Fibroblast of skin of right quadriceps (primary cell): Measurements from ENCODE around the gene NFATC1.

Source experiments
- DNase-seq: peaks from one replicate; pipeline ENCODE4 v3.0.0-alpha.2; 2013

Gene NFATC1

DNA sequence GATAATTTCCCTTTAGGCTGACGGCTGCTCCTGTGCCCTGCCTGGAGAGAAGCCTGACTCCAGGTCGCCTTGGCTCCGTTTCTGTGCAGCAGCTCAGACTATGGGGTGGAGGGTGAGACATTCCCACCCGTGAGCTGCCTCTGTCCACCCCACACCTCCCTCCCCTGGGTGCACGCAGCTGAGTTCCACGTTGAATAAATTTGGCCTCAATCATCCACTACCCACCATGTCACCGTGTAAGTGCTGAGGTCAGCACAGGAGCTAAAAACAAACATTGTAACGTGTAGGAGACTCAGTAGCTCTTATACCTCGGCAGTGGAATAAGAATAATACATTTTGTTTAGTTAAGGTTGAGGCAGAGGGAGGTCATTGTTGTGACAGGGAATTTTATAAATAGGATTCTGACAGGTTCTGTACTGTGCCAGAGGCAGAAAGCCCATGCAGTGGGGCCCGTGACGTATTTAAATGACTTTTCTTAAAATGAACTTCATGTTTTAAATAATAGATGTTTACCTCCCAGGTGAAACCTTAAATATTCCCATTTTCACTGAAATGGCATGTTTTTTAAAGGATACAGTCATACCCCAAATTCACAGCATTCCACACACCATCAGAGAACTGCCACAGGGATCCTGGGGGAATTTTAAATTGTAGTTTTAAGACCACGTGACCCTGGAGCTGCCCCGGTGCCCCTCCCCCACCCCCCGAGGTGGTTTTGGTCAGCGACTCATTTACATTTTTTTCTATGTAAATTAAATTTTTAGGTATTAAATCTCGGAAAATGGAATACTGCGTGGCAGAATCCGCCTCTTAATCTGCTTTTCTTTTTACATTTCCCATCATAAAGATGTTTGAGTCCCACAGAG lies 50.2 kb downstream of the NFATC1 start:
- peak; percentile 59 for DNase-seq

- DNase-seq = no peak
Measured at GRCh38 chr18:79446931-79447330, 51.2 kb downstream of the NFATC1 start.

DNA sequence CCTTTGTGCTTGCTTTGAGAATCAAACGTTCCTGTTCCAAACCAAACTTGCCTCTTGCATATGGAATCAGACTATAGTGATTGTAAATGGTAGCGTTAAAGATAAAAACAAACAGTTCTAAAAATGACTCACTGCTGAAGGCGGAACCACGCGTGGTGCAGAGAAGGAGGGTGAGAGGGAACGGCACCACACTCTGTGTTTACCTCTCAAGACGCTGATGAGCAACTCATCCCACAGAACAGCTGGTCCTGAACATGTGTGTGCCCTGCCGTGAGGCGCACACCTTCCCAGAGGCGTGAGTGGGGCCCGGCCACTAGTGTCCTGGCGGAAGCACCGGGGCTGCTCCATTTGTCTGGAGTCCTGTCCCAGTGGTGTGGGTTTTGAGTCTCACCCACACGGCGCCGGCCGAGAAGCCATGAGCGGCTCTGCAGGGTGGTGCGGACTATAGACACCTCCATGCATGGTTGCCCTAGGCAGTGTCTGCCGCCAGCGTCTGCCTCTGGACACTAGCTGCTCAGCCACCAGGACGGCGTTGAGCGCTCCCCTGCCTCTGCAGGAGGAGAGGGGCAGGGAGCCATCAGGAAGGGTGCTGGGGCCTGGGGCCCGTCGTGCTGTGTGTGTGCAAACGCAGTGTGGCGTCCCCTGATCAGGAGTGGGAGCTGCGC lies 52.1 kb downstream of the NFATC1 start:
- DNase-seq = peak; percentile 31

DNA sequence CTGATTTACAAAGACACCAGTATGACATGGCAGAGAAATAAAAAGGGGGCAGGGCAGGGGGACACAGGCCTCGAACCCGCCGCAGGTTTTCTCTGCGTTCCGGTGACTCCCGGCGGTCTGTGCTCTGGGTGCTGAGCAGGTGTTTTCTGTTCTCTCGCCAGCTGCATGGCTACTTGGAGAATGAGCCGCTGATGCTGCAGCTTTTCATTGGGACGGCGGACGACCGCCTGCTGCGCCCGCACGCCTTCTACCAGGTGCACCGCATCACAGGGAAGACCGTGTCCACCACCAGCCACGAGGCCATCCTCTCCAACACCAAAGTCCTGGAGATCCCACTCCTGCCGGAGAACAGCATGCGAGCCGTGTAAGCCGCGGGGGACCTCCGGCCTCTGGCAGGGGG lies 52.9 kb downstream of the NFATC1 start:
- no peak for DNase-seq

- DNase-seq = no peak
Measured at GRCh38 chr18:79449551-79450288, 54.0 kb downstream of the NFATC1 start.

- DNase-seq = no peak
Measured at GRCh38 chr18:79450289-79451080, 54.8 kb downstream of the NFATC1 start.

DNA sequence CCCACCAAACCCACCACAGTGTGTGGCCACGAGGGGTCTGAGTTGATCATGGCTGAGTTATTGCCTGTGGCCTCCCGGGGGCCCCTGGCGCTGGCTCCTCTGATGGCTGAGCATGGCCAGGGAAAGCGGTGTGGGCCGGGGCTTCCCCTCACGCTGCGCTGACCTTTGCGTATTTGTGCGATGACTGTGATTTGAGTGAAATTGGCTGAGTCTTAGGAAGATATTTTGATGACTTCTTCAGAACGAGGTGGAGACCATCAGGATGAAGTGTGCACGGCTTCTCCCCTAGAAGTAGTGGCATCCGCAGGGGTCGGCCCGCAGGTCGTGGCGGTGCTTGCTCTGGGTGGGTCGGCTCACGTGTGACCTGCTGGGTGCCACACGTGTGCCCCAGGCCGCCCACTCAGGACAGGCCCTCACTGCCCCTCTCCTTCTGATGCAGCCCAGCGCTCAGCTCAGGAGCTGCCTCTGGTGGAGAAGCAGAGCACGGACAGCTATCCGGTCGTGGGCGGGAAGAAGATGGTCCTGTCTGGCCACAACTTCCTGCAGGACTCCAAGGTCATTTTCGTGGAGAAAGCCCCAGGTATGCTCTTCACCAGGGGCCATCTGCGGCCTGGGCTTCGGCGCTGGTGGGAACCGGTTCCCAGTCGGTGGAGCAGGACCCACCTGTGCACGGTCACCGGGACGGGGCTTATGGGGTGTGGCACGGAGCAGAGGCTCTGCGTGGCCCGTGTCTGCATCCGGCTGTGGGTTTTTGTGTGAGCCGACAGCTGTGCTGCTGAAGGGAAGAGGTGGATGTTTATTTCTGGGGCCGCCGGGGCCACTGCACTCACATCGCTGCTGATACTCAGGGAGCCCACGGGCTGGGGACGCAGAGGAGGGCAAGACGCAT lies 55.8 kb downstream of the NFATC1 start:
- no peak for DNase-seq

GRCh38 chr18:79452190-79452990 lies 56.7 kb downstream of the NFATC1 start:
- DNase-seq = peak; percentile 37

- DNase-seq = no peak
Measured at GRCh38 chr18:79452991-79453645, 57.4 kb downstream of the NFATC1 start.

- DNase-seq = no peak
Measured at GRCh38 chr18:79453816-79454735, 58.3 kb downstream of the NFATC1 start.

DNA sequence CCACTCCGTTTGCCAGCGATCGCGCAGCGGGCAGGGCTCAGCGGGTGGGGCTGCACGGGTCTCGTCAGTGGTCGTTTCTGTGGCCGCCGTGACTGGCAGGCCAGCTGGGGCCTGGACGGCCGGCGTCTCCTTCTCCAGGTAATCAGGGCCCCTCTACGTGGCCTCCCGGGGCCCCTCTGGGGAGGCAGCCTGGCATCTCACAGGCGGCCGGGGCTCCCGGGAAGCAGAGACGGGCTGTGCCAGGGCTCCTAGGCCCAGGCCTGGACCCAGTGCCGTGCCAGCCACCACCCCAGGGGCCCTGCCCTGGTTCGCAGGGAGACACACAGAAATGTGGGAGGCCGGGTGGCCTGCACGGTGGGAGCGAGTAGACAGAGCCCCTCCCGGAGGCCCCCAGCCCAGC lies 59.5 kb downstream of the NFATC1 start:
- no peak for DNase-seq

GRCh38 chr18:79456105-79456980 lies 60.6 kb downstream of the NFATC1 start:
- no peak for DNase-seq

DNA sequence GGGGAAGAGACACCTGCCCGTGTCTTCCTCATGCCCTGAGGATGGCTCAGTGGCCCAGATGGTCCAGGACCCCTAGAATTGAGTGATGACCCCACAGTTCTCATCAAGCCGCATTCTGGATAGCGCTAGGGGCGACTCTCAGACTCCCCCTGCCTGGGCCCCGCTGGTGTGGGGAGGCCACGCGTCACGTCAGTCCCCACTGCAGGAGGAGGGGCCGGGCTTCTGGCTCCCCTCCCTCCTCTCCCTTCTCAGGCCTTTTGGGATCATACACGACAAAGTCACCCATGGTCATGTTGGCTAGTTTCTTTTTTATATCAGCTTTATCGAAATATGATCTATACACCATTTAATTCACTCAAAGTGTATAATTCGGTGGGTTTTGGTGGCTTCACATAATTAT lies 61.5 kb downstream of the NFATC1 start:
- DNase-seq = no peak

GRCh38 chr18:79457652-79458051 lies 61.9 kb downstream of the NFATC1 start:
- DNase-seq = no peak

DNA sequence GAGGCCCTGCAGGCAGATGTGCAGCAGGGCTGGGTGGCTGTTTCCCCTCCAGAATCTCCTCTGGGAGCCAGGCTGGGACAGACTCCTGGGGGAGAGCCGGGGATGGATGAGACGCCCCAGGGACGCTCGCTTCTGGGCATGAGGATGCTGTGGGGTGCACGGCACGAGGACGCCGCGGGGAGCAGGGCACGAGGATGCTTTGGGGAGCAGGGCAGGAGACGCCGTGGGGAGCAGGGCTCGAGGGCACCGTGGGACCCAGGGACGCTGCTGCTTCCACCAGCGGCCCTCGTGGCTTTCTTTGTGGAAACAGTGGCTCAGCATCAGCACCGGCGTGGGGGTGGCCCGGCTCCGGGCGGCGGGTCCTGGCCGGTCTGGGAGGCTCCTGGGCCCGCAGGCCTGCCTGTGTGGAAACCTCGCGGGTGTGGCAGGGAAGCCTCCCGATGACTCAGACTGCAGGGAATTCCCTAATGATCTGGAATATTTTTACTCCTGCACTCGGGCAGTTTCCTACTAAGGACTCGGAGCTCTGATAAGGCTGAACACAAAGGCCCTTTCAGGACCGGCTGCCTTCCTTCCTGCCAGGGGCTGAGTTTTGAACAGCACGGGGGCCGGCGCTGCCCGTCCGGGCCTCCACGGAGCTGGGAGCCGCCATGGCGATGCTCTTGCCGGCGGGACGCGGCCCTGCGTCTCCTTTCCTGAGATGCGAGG lies 62.6 kb downstream of the NFATC1 start:
- DNase-seq = peak; percentile 81

DNA sequence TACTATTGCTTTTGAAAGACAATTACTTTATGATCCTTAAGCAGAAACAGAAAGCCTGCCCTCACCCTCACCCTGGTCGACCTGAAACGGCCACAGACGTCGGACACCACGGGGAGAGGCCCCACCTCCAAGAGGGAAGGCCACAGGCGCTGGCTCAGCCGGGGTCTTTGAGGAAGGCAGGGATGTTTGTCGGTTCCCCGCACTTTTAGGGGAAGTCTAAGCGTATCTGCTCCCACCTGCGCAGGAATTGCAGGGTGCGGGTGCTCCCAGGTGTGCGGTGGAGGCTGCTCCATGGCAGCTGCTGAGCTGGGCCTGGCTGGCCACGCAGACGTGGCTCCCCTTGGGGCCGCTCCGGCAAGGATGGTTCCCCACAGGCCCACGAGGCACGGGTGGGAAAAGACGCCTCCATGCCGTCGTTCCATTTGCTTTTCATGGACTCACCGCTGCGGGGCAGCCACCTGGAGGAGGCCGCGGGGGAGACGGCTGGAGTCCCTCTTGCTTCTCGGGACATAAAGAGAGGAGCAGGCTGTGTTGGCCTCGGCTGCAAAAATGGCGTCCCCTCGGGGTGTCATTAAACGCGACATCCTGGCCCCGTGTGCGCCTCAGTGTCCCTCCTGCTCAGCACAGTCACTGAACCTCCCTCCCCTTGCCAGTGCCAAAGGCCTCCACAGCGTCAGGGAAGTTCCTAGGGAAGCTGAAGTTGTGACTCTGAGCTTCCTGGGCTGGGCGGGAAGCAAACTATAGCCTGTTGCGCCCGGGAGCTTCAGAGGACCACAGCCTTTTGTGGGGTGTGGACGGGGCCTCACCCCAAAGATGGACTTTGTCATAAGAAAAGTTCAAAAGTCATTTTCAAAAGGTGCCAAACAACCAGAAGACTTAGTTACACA lies 63.4 kb downstream of the NFATC1 start:
- DNase-seq = no peak
